IPS-NIHi7 (cell line): Measurements from ENCODE around the gene FABP1.

Source experiments
- DNase-seq: peaks from one replicate; pipeline ENCODE4 v3.0.0; 2012; ENCODE audit warnings: mixed read lengths; ENCODE audit errors: extremely low spot score

FABP1 gene

GRCh38 chr2:88115825-88116518 lies 11.9 kb downstream of the FABP1 start:
- no peak for DNase-seq

- no peak for DNase-seq
Observed at GRCh38 chr2:88114889-88115288, 13.0 kb downstream of the FABP1 start.

DNA sequence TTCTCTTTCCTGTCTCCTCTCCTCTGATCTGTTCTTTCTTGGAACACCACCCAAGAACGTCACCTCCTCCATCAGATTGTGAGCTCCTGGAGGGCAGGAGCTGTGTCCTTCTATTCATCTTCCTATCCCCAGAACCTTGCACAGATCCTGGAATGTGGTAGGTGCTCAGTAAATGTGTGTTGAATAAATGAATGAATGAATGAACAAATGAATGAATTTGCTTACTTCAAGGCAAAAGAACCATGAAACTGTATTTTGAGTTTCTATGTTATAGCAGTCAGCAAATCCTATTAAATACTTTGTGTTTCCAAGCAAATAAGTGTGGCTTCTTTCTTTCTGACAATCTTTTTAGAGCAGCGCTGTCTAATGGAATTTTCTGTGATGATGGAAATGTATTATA lies 14.8 kb downstream of the FABP1 start:
- DNase-seq: no peak

DNA sequence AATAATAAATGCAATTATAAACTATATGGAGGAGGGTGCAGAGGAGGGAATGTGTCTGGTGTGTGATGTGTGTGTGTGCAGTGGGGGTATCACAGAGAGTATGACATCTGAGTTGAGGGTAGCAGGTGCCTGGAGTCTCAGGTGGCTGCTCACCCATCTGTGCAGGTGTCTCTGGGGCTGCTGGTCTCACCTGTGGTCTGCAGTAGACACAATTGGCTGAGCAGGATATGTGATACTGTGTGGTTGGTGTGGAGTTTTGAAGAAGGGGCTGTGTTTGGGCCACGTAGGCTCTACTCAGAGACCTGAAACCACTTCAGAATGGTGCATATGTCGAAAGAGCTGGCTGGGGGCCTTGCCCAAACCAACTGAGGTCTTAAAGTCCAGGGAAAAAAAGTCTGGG lies 17.0 kb downstream of the FABP1 start:
- no peak for DNase-seq

- DNase-seq: no peak
Observed at GRCh38 chr2:88108796-88109195, 19.1 kb downstream of the FABP1 start.

- no peak for DNase-seq
Observed at GRCh38 chr2:88100489-88100858, 27.4 kb downstream of the FABP1 start.

GRCh38 chr2:88099798-88100488 lies 27.9 kb downstream of the FABP1 start:
- DNase-seq: peak; percentile 96

- no peak for DNase-seq
Observed at GRCh38 chr2:88098558-88098900, 29.3 kb downstream of the FABP1 start.

DNA sequence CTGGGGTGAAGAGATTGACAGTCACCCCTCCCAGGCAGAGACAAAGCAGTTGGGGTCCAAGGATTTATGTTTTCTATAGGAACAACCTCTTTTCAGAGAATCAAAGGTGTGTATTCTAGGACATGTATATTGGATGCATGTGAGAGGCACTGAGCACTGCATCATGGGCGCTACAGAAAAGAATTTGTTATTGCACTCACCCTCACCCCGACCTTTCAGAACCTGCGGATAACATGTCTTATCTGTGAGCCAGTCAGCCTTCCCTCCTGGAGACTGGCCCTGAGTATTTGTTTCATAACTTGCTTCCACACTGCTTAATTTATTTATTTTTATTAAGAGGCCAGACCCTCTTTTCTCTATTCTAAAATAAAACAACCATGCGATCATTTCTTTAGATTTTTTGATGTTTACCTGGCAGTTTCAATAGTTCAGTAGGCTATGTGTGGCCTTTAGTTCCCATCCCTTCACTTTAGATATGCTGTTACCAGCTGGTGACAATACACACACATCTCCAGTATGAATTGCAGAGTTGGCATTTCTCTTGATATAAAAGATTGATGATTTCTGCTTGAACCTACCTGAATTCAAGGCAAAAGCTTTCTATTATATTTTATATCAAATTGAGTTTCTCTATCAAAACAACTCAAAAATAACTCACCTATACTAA lies 29.8 kb downstream of the FABP1 start:
- DNase-seq: no peak

GRCh38 chr2:88097192-88097591 lies 30.7 kb downstream of the FABP1 start:
- DNase-seq: no peak

- no peak for DNase-seq
Observed at GRCh38 chr2:88096708-88097107, 31.2 kb downstream of the FABP1 start.

GRCh38 chr2:88095022-88095421 lies 32.8 kb downstream of the FABP1 start:
- no peak for DNase-seq

DNA sequence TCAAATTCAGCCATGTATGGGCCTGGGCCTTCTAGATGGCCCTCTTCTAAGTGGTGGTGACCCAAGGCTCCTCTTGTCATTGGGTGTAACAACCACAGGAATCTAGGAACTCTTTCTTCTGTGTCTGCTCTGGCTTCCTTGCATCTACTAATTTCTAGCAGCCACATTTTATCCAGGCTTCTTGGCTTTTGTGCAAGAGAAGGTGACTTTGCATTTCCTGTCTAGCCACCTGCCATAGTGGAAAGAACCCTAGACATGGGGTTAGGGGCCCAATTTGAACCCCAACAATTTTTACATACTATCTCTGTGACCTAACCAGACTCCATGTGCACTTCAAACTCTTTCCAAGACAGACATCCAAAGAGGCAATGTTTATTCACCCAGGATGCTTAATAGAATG lies 35.1 kb downstream of the FABP1 start:
- DNase-seq: no peak

GRCh38 chr2:88091943-88092342 lies 35.9 kb downstream of the FABP1 start:
- DNase-seq: no peak

DNA sequence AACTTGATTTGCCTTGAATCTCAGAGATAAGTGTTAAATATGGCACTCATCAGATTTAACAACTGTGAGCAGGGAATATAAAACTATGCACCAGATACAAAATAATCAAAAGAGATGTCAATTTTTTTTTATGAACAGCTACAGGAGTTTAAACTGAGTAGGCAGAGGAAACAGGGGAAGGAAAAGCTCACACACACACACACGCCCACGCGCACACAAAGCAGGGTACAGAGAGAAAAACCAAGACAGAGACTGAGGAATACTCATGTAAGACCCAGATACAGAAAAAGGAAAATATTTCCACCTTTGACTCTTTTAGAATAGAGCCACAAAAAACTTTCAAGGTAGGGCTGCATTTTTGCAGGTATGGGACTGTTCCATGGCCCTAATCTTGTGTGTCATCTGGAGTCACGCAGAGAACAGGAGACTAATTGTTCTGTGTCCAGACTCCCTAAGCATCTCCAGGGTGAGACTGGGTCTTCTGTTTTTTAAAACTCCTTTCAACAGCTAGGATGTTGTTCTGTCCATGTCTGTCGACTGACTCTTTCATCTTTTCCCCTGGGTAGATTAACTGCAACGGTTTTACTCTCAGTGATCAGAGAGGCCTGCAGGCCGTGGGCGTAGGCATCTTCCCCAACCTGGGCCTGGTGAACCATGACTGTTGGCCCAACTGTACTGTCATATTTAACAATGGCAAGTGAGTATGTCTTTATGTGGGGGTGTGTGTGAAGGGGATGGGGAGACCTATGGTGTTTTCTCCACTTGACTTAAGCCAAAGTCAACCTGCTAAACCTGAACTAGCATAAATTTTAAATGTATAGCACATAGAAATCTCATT lies 37.2 kb downstream of the FABP1 start:
- no peak for DNase-seq

DNA sequence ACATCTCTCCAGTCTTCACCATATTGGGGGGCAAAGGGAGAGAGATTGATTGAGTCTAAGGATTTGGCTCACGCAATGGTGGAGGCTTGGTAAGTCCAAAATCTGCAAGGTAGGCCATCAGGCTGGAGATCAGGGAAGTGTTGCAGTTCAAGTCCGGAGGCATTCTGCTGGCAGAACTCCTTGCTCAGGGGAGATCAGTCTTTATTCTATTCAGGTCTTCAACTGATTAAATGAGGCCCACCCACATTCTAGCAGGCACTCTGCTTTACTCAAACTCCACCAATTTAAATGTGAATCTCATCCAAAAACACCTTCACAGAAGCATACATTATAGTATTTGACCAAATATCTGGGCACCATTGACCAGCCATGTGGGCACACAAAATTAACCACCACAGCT lies 38.9 kb downstream of the FABP1 start:
- no peak for DNase-seq

DNA sequence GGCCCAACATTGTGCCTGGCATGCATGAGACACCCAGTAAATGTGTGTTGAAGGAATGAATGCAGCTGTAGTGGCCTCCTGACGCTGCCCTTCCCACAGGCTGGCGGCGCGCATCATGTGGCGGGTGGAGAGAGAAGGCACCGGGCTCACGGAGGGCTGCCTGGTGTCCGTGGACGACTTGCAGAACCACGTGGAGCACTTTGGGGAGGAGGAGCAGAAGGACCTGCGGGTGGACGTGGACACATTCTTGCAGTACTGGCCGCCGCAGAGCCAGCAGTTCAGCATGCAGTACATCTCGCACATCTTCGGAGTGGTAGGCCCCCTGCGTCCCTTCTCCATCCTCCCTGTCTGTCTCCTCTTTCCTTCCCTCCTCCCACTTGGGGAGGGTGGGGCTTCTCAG lies 40.1 kb downstream of the FABP1 start:
- no peak for DNase-seq

GRCh38 chr2:88087073-88087472 lies 40.8 kb downstream of the FABP1 start:
- DNase-seq: no peak

- no peak for DNase-seq
Observed at GRCh38 chr2:88086401-88086800, 41.5 kb downstream of the FABP1 start.

- no peak for DNase-seq
Observed at GRCh38 chr2:88085602-88086001, 42.3 kb downstream of the FABP1 start.

DNA sequence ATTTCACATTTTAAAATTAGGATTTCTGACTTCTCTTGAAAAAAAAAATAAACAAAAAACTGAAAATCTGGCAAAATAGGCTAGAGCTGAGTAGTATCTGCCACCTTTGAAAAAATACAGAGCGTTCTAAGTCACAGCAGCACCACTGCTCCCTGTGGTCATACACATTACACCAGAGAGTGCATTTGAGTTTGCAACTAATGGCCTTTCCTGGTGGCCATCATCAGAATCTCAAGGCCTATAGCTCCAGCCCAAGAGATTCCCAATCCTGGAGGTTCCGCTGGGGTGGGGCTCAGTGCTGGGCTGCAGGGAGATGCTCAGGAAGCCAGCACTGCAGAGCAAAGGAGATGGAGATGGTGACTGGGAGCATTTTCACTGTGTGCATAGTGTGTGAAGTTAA lies 42.8 kb downstream of the FABP1 start:
- DNase-seq: no peak

DNA sequence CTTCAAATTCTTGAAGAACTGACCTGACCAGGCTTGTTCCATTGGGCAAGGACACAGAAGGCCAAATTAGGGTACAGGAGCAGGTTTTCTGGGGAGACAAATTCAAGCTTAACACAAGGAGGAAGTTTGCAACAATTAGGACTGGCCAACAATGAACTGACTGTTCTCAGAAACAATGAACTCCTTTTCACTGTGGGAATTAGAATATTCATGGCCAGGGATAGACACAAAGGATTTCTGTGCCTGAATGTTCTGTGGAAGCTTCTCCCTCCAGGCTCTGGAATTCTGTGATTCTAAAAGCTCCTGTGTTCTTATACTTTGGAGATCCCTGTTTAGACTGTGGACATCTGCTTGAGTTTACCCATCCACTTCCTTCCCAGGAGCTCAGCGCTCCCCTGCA lies 45.1 kb downstream of the FABP1 start:
- no peak for DNase-seq
